GM19238 (cell line): Measurements from ENCODE around the gene SPAG16.

ENCODE experiments used
- DNase-seq: peaks from one replicate; pipeline ENCODE4 v3.0.0; 2011; ENCODE audit warnings: low spot score; ENCODE audit not compliant: insufficient read length

The SPAG16 gene

DNA sequence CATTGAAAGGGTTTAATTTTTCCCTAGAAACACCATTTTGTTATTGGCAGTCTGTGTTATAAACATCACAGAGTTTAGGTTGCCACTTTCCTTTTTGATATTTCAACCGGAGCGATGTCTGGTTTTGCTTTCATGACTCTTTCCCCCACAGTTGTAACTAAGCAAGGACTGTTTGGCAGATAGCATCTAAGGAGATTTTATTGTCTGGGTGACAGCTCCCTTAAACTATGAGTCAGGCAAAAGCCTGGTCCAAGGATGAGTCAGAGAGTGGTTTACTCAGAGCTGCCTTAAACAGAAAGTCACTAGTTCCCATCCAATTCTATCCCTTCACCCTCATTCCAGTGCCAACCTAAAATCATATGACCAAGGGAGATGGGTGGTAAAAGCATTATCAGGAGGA, 785.0 kb downstream of the SPAG16 start:
- no peak for DNase-seq

DNA sequence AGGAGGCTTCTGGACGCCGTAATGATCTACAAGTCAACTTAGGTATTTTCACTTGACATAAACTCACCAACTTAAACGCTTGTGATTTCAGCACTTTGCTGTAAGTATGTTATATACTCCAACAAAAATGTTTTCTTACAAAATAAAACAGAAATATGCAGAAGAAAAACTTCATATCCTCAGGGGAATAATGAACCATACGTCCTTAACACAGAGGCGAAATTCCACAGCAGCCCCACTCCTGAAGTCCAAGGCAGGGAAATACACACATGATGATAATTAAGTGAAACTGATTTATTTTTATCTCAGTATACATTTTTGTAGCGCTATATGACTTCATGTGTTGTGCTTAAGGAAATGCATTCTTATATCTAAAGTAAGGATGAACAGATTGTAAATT, 791.2 kb downstream of the SPAG16 start:
- DNase-seq: no peak

DNA sequence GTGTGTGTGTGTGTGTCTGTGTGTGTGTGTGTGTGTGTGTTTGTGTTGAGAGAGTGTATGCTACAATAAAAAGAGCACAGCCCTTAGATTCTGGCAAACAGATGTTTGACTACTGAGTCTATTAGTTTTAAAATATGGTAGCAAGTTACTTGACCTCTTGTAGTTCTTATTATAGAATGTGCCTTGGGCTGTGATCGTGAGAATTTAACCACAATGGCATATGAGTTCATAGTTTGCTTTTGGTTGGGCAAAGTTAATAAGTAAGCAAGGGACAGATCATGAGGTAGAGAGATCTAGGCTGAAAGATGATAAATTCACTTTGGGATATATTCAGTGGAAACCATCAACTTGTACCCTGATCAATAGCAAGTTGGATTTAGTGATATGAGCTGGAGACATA, 792.3 kb downstream of the SPAG16 start:
- no peak for DNase-seq

DNA sequence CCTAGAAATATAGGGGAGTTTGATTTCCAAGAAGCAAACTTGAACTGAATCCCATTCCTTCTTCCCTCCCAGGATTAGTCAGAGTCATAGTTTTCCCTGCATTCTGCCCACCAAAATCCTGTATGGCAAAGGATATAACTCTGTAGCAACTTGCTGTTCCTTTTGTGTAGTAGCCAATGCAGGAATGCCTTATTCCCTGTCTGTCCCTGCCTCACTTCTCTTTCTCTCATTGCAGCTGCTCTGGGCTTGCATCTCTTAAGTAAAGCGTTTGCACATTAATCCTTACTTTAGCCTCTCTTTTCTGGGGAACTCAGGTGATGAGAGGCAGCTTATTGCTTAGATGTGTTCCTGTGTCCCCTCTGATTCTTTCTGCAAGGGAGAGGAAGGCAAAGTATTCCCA, 793.5 kb downstream of the SPAG16 start:
- DNase-seq: no peak

GRCh38 chr2:214079032-214079431, 794.8 kb downstream of the SPAG16 start:
- DNase-seq: no peak

DNA sequence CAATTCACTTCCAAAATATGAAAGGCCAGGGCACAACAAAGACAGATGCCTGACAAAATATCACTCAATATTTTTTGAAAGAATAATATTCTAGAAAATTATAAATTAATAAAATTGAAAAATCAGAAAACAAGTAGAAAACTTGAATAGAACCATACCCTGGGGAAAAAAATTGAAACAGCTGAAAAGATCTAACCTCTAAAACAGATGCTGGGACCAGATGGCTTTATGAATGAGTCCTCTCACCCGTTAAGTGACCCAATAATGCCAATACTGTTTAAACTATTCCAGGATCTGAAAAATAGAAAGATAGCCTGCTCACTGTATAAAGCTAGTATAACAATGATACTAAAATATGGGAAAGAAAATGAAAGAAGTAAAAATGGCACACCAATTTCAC, 804.3 kb downstream of the SPAG16 start:
- DNase-seq: no peak

- no peak for DNase-seq
Measured at GRCh38 chr2:214096208-214096715, 812.0 kb downstream of the SPAG16 start.

GRCh38 chr2:214098811-214099210, 814.5 kb downstream of the SPAG16 start:
- DNase-seq: no peak

DNA sequence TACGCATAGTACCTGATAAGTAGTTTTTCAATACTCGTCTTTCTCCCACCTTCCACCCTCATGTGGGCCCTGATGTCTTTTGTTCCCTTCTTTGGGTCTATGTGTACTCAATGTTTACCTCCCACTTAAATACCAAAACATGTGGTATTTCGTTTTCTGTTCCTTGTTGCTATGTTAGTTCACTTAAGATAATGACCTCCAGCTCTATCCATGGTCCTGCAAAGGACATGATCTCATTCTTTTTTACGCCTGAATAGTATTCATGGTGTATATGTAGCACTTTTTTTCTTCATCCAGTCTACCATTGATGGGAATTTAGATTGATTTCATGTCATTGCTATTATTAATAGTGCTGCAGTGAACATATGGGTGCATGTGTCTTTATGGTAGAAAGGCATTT, 816.2 kb downstream of the SPAG16 start:
- DNase-seq: no peak

- no peak for DNase-seq
Measured at GRCh38 chr2:214103276-214104001, 819.2 kb downstream of the SPAG16 start.

DNA sequence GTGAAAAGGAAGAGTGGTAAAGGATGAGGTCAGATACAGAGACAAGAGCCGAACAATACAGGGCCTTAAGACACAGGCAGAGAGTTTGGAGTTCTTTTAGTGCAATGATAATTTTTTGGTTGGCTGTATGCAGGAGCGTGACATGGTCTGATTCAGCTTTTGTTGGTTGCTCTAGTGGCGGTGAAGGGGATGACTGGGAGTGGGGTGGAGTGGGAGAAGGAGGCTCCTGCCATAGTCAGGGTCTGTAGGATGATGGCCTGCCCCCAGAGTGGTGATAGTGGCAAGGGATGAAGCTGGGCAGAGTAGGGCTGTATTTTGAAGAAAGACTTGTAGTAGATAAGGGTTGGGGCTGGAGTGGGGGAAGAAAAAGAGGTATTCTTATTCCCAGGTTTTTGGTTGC, 820.0 kb downstream of the SPAG16 start:
- DNase-seq: no peak

- DNase-seq: no peak
Measured at GRCh38 chr2:214104967-214105366, 820.7 kb downstream of the SPAG16 start.

- no peak for DNase-seq
Measured at GRCh38 chr2:214107726-214108125, 823.5 kb downstream of the SPAG16 start.

- DNase-seq: no peak
Measured at GRCh38 chr2:214108598-214108997, 824.3 kb downstream of the SPAG16 start.

DNA sequence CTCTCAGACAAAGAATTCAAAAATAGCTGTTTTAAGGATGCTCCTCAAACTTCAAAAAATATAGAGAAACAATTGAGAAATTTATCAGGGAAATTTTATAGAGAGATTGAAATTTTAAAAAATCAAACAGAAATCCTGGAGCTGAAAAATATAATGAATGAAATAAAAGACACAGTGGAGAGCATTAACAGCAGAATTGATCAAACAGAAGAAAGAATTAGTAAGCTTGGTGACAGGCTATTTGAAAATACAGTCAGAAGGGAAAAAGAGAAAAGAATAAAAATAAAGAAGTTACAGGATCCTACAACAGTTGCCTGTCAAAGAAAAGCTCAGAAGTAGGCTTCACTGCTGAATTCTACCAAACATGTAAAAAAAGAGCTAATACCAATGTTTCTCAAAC, 832.8 kb downstream of the SPAG16 start:
- no peak for DNase-seq

GRCh38 chr2:214126135-214126534, 841.9 kb downstream of the SPAG16 start:
- no peak for DNase-seq

GRCh38 chr2:214127170-214127569, 842.9 kb downstream of the SPAG16 start:
- DNase-seq: no peak

GRCh38 chr2:214127571-214127970, 843.3 kb downstream of the SPAG16 start:
- no peak for DNase-seq

- DNase-seq: no peak
Measured at GRCh38 chr2:214128040-214128439, 843.8 kb downstream of the SPAG16 start.

GRCh38 chr2:214130114-214130513, 845.9 kb downstream of the SPAG16 start:
- no peak for DNase-seq

DNA sequence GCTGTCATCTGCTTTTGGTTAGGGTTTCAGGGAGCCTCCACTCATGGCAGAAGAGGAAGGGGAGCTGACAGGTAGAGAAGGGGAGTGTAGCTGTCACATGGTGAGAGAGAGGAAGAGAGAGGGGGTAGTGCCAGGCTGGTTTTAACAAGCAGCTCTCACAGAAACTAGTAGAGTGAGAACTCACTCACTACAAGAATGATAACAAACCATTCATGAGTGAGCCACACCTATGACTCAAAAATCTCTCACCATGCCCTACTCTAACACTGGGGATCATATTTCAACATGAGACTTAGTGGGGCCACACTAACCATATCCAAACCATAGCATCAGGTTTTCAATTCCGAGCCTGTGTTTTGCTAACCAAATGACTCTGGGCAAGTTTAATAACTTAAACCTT, 851.7 kb downstream of the SPAG16 start:
- DNase-seq: no peak

DNA sequence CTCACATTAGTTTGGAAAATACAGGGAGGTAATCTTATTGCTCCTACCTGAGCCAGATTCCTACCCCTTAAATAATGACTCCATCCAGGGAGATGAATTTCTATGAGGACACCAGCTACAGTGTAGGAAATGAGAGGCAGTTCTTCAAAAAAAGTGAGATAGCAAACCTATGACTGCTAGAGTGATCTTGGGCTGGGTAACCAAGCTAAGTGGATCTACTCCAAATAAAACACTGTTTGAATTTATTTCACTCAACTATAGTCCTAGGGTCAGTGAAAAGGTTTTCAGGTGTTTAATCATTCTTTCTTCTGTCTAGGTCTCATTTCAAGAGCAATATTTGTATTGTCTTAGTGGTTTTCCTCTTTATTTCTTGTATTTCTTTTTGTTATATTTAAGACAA, 854.5 kb downstream of the SPAG16 start:
- no peak for DNase-seq

DNA sequence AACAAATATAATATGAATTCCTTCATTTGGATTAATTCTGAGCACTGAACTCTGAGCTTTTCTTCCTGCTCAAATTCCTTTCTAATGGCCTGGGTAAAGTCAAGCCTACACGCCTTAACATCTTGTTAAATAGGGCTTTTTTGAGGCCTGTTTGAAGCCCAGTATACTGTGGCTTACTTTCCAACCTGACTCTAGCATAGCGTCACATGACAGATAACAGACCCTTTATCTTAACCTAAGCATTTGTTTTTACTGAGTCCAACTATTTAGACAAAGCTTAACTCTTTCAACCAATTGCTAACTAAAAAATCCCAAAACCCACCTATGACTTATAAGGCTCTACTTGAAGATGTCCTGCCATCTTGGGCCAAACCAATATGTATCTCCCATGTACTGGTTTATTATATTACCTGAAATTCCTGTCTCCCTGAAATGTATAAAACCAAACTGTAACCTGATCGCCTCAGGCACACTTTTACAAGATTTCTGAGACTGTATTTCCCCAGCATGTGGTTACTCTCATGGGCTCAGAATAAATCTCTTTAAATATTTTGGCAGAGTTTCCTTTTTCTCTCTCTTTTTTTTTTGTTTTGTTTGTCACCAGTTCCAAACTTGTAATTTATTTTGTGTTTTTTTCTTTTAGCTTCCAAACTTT, 855.5 kb downstream of the SPAG16 start:
- no peak for DNase-seq
